Stimulated activated CD4-positive, alpha-beta T cell treated with anti-CD3 and anti-CD28 coated beads, TNF-alpha, amount 100 ng/mL, for 4 hours (primary cell): ENCODE measurements around the gene CCNF.
A peak's percentile ranks its signal among the peaks of the same experiment; 100 is the strongest.
"Not testable (repeated sequence)": the region's sequence is repeated elsewhere in the genome, so short reads cannot be mapped to it uniquely, and the experiment has no call there.

Experiments
- DNase-seq, 3 experiments: peaks; one replicate each; pipeline ENCODE4 v3.0.0-alpha.2; 2020; ENCODE audit warnings: low read depth in 3 of 3

Gene CCNF

GRCh38 chr16:2471653-2472487, 42.6 kb downstream of the CCNF start:
- DNase-seq: no peak

- no peak for DNase-seq
Measured at GRCh38 chr16:2472488-2472864, 43.2 kb downstream of the CCNF start.

- DNase-seq: no peak
Measured at GRCh38 chr16:2472885-2473445, 43.7 kb downstream of the CCNF start.

GRCh38 chr16:2473446-2473926, 44.2 kb downstream of the CCNF start:
- no peak for DNase-seq

GRCh38 chr16:2473999-2474876, 45.0 kb downstream of the CCNF start:
- DNase-seq: peak; percentile 34 to 42 (median 41)

GRCh38 chr16:2474877-2475412, 45.7 kb downstream of the CCNF start, which contains the start of gene TBC1D24:
Gene TBC1D24 (plus strand): TSS chr16:2475127. CDS start chr16:2496149, 21,022 bp downstream.
- peak; percentile 64 to 68 (median 65) for DNase-seq

GRCh38 chr16:2475413-2476344, 46.4 kb downstream of the CCNF start:
- DNase-seq: no peak

GRCh38 chr16:2476345-2476720, 47.1 kb downstream of the CCNF start:
- no peak for DNase-seq

- DNase-seq: no peak
Measured at GRCh38 chr16:2476741-2477140, 47.5 kb downstream of the CCNF start.

- no peak for DNase-seq
Measured at GRCh38 chr16:2477327-2477726, 48.1 kb downstream of the CCNF start.

- no peak for DNase-seq
Measured at GRCh38 chr16:2478279-2478678, 49.0 kb downstream of the CCNF start.

GRCh38 chr16:2479996-2480395, 50.7 kb downstream of the CCNF start:
- DNase-seq: not testable (repeated sequence)

GRCh38 chr16:2480948-2481347, 51.7 kb downstream of the CCNF start:
- no peak for DNase-seq

GRCh38 chr16:2481676-2482075, 52.4 kb downstream of the CCNF start:
- no peak for DNase-seq

GRCh38 chr16:2482249-2482648, 53.0 kb downstream of the CCNF start:
- DNase-seq: no peak

- no peak for DNase-seq
Measured at GRCh38 chr16:2482708-2483534, 53.7 kb downstream of the CCNF start.

- no peak for DNase-seq
Measured at GRCh38 chr16:2483939-2484897, 55.0 kb downstream of the CCNF start.

GRCh38 chr16:2484898-2485508, 55.8 kb downstream of the CCNF start:
- no peak for DNase-seq
